DND-41 (cell line): ENCODE measurements around the gene SCAMP3.

Experiments used
- ATAC-seq: fragments of 200-7000 bp; cut with Tn5 transposase; 3 replicates; pipeline ENCODE4 v1.9.1; 2021; ENCODE audit warnings: low read depth; ENCODE audit not compliant: insufficient read depth
- DNase-seq: peaks from one replicate; pipeline ENCODE4 v3.0.0-alpha.2; 2020
- H2AFZ ChIP-seq: 2 replicates; pipeline ENCODE4 v1.6.0; 2012; ENCODE audit warnings: low read depth, low read length
- H3K27ac ChIP-seq: 2 replicates; pipeline ENCODE4 v1.5.1; 2012; ENCODE audit warnings: low read length, inconsistent platforms
- H3K27me3 ChIP-seq: fragments of 200-600 bp; sonication (generic); 2 replicates; pipeline ENCODE4 v1.6.0; 2012; ENCODE audit warnings: low read length, mild to moderate bottlenecking, inconsistent platforms; ENCODE audit not compliant: insufficient read depth, poor library complexity
- H3K36me3 ChIP-seq: 2 replicates; pipeline ENCODE4 v1.5.1; 2012; ENCODE audit warnings: low read length, inconsistent platforms; ENCODE audit not compliant: insufficient read depth
- H3K4me1 ChIP-seq: 2 replicates; pipeline ENCODE4 v1.5.1; 2012; ENCODE audit warnings: mild to moderate bottlenecking, low read length; ENCODE audit not compliant: insufficient read depth
- H3K4me2 ChIP-seq: 2 replicates; pipeline ENCODE4 v1.6.0; 2012; ENCODE audit warnings: mild to moderate bottlenecking, moderate library complexity, low read length, inconsistent platforms; ENCODE audit not compliant: insufficient read depth
- H3K4me3 ChIP-seq, 2 experiments: fragments of 200-600 bp in 1 of 2; shearing (Covaris generic) in 1 of 2; 2 replicates each; pipeline ENCODE4 v1.5.1; 2012 to 2016; ENCODE audit warnings: inconsistent platforms in 2 of 2, low read length in 2 of 2, mild to moderate bottlenecking in 2 of 2, low read depth in 1 of 2, moderate library complexity in 1 of 2
- H3K79me2 ChIP-seq: 2 replicates; pipeline ENCODE4 v1.6.0; 2012; ENCODE audit warnings: low read length, inconsistent platforms; ENCODE audit not compliant: insufficient read depth
- H3K9ac ChIP-seq: 2 replicates; pipeline ENCODE4 v1.6.0; 2012; ENCODE audit warnings: low read depth, mild to moderate bottlenecking, inconsistent platforms, low read length, moderate library complexity
- H3K9me3 ChIP-seq: 2 replicates; pipeline ENCODE4 v1.5.1; 2012; ENCODE audit warnings: low read length, moderate library complexity, mild to moderate bottlenecking, inconsistent platforms; ENCODE audit not compliant: insufficient read depth, severe bottlenecking
- H4K20me1 ChIP-seq: 2 replicates; pipeline ENCODE4 v1.6.0; 2012; ENCODE audit warnings: low read length; ENCODE audit not compliant: insufficient read depth
- CTCF ChIP-seq: IDR thresholded peaks from 2 replicates; pipeline ENCODE4 v1.5.1; 2012; ENCODE audit warnings: borderline replicate concordance, low read length, moderate library complexity, mild to moderate bottlenecking; ENCODE audit not compliant: poor library complexity, severe bottlenecking; ENCODE audit errors: extremely low read depth
- EZH2 ChIP-seq: IDR thresholded peaks from 3 replicates; pipeline ENCODE4 v1.6.1; 2012; ENCODE audit warnings: borderline replicate concordance, low read depth, mild to moderate bottlenecking, moderate library complexity, low read length, inconsistent platforms; ENCODE audit not compliant: severe bottlenecking

SCAMP3 gene

GRCh38 chr1:155295942-155296267 is 33.7 kb upstream of the SCAMP3 start:
- no peaks in the 10 kb centered on the region for H3K79me2 ChIP-seq
- H3K9ac ChIP-seq: no peak overlapping the region
- no peak overlapping the region for H3K27ac ChIP-seq
- no peaks in the 10 kb centered on the region for H3K36me3 ChIP-seq
- H3K4me1 ChIP-seq: no peaks in the 10 kb centered on the region
- H2AFZ ChIP-seq: no peak overlapping the region
- no peak for DNase-seq
- H4K20me1 ChIP-seq: no peaks in the 10 kb centered on the region
- no peaks in the 10 kb centered on the region for H3K27me3 ChIP-seq
- H3K4me3 ChIP-seq: no peak overlapping the region
- no peaks in the 10 kb centered on the region for H3K9me3 ChIP-seq
- H3K4me2 ChIP-seq: no peak overlapping the region
- TF ChIP-seq CTCF: no peak
- no peak for TF ChIP-seq EZH2
- ATAC-seq: no peak

DNA sequence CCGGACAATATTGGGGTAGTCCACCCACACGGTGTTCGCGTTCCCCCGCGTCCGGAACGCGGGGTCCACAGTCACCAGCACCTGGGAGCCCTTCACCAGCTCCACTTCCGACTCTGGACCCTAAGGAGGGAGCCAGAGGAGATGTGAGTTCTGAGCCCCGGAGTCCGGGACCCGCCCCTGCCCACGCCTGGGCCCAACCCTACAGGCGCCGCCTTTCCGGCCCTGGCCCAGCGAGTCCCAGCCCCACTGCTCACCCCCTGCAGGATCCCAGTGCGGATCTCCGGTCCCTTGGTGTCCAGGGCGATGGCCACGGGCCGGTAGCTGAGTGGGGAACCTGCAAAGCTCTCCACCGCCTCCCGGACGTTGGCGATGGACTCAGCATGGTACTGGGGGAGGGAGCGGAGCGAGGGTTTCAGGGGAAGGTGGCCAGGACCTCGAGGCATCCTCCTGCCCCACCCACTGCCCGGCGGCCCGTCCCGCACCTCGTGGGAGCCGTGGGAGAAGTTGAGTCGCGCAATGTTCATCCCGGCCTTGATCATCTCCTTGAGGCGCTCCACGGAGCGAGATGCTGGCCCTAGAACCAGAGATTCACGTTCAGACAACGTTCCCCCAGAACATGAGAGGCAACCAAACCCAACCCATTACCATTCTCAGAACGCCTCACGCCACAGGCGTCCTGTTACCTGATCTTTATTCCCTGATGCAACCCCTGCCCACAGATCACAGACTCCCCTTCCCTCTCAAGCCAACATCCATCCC is 33.2 kb upstream of the SCAMP3 start:
- no peak overlapping the region for H3K4me3 ChIP-seq

GRCh38 chr1:155294520-155295182 is 32.5 kb upstream of the SCAMP3 start:
- Histone ChIP-seq H3K79me2 (no peaks in the 10 kb centered on the region), H2AFZ (no peak overlapping the region), H3K27ac (no peak overlapping the region), H3K4me3 (no peak overlapping the region), H3K4me1 (no peaks in the 10 kb centered on the region), H3K27me3 (no peaks in the 10 kb centered on the region), H3K4me2 (no peak overlapping the region), H3K9me3 (no peaks in the 10 kb centered on the region), H3K9ac (no peak overlapping the region), H3K36me3 (no peaks in the 10 kb centered on the region), H4K20me1 (no peaks in the 10 kb centered on the region)
- ATAC-seq: no peak
- TF ChIP-seq CTCF (no peak), EZH2 (no peak)
- no peak for DNase-seq

More for the DNA sequence above, 33.2 kb upstream of the SCAMP3 start:
- no peak overlapping the region for H3K9ac ChIP-seq
- no peaks in the 10 kb centered on the region for H3K27me3 ChIP-seq
- no peak overlapping the region for H3K4me2 ChIP-seq
- H4K20me1 ChIP-seq: no peaks in the 10 kb centered on the region
- ATAC-seq: no peak
- no peaks in the 10 kb centered on the region for H3K9me3 ChIP-seq
- H2AFZ ChIP-seq: no peak overlapping the region
- no peak for DNase-seq
- no peak for TF ChIP-seq CTCF
- no peak for TF ChIP-seq EZH2
- no peaks in the 10 kb centered on the region for H3K36me3 ChIP-seq
- H3K79me2 ChIP-seq: no peaks in the 10 kb centered on the region
- no peak overlapping the region for H3K27ac ChIP-seq
- H3K4me1 ChIP-seq: no peaks in the 10 kb centered on the region
